ENCODE measurements around the gene ALKBH7.

ALKBH7 gene

GRCh38 chr19:6362351-6362801 is 10.2 kb upstream of the ALKBH7 start:
- DNase-seq (ENCODE audit: low read depth in 2 of 3, low spot score in 2 of 3) = no peak

- no peak for DNase-seq (ENCODE audit: low read depth in 2 of 3, low spot score in 2 of 3)
These were observed 8.2 kb upstream of the ALKBH7 start for GRCh38 chr19:6364353-6364752.

DNA sequence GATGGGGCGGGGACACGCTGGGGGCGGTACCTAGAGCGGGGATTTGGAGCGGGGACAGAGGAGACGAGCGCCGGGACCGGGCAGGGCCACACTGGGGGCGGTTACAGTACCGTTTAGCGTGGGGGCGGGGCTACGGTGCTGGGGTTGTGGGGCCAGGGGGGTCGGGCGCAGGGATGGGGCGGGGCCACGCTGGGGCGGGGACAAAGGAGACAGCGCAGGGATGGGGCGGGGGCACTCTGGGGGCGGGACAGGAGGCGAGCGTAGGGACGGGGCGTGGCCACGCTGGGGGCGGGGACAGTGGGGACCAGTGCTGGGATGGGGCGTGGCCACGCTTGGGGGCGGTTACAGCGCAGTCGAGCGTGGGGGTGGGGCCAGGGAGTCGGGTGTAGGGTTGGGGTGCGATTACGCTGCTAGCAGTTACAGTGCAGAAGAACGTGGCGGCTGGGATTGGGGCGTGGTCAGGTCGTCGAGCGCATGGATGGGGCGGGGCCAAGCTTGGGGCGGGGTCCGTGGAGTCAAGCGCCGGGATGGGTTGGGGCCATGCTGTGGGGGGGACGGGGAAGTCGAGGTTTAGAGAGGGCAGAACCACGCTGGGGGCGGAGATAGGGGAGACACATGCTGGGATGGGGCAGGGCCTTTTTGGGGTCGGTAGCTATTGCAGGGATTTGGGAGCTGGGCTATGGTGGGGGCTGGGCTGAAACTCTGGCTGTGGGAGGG is 660 bp downstream of the ALKBH7 start:
- peak; percentile 94 to 98 (median 97) for DNase-seq (ENCODE audit: low read depth in 2 of 3, low spot score in 2 of 3)

DNA sequence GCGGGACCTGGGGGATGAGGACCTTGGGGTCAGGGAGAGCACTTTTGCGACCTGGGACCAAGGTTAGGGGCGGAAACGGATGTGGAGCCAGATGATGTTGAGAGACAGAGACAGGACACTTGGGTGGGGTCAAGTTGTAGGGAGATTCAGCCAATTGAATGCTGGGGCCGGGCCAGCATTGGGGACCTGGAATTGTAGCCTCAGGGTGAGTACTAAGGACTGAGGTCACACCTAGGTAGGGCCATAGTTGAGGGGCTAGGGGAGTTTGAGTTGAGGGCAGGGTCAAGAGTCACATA is 1.2 kb downstream of the ALKBH7 start:
- no peak for DNase-seq (ENCODE audit: low read depth in 2 of 3, low spot score in 2 of 3)

GRCh38 chr19:6374161-6374709 is 1.6 kb downstream of the ALKBH7 start:
- DNase-seq (ENCODE audit: low read depth in 2 of 3, low spot score in 2 of 3) = no peak

DNA sequence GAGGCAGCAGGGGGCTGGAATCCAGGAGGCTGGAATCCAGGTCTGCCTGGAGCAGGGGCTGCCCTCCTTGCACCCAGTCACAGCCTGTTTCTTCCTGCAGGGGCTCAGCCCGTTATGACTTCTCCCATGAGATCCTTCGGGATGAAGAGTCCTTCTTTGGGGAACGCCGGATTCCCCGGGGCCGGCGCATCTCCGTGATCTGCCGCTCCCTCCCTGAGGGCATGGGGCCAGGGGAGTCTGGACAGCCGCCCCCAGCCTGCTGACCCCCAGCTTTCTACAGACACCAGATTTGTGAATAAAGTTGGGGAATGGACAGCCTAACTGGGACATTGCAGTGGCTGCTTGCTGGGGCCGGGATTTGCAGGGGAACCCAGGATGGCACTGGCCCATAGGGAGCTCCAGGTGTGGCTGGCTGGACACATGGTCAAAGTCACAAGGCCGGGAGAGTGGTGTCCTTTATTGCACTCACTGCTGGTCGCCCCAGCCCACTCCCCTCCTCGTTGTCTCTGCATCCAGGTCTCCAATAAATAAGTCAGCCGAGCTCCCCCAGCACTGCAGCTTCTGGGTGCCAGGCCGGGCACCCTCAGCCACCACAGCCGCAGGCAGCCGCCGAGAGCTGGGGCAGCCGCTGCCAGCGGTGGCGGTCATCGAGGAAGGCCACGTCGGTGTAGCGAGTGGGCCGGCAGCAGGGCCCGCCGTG is 2.3 kb downstream of the ALKBH7 start:
- DNase-seq (ENCODE audit: low read depth in 2 of 3, low spot score in 2 of 3) = no peak

- no peak for DNase-seq (ENCODE audit: low read depth in 2 of 3, low spot score in 2 of 3)
These were observed 2.9 kb downstream of the ALKBH7 start, which contains the start of gene PSPN for GRCh38 chr19:6375411-6376010. TSS of gene PSPN (minus strand) at chr19:6375933. CDS start at chr19:6375849, 84 bp downstream.

GRCh38 chr19:6376512-6377190 is 4.1 kb downstream of the ALKBH7 start:
- DNase-seq (ENCODE audit: low read depth in 2 of 3, low spot score in 2 of 3) = no peak

DNA sequence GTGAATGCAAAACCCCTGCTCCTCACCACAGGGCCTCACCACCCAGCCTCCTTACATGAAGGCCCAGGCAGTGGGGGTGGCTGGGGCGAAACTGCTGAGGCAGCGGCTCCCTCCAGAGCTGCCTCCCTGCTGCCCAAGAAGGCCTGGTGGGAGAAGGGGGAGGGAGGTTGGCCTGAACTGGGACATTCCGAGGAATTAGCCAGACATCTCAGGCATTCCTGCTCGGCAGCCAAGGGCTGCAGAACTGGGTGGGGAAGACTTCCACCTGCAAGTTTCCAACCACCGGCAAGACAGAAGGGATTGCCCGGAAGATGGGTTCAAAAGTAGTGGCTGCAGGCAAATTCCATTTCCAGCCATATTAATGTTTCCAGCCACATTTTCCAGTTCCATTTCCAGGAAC is 5.4 kb downstream of the ALKBH7 start:
- DNase-seq (ENCODE audit: low read depth in 2 of 3, low spot score in 2 of 3) = no peak

DNA sequence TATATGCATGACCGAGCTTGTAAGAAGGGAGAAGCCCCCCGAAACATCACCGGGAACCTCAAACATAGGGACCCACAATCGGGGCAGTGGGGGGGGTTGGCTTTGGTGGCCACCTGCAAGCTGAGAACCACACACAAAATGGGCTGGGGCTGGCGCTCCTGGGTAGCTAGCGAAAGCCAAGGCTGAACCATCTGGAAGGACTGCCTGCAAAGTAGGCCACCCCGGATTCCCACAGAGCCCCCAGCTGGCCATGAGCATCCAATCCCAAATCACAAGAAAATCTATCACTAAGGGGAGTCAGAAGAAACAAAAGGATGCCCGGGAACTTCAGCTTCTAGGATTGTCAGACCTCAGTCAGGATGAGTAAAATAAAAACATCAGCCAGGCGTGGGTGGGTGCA is 5.9 kb downstream of the ALKBH7 start:
- DNase-seq (ENCODE audit: low read depth in 2 of 3, low spot score in 2 of 3) = no peak

DNA sequence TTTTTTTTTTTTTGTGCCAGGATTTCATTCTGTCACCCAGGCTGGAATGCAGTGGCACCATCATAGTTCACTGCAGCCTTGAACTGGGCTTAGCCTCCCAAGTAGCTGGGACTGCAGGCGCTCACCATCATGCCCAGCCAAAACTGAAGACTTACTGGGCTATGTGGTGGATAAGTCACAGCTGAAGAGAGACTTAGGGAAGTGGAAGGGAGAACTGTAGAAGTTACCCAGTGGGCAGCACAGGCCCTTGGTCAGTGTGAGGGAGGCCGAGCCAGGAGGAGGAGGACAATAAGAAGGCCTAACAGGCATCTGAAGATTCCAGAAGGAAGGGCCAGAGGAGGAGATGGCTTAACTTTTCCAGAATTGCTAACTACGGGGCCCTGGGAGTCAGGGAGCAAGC is 7.2 kb downstream of the ALKBH7 start:
- no peak for DNase-seq (ENCODE audit: low read depth in 2 of 3, low spot score in 2 of 3)

GRCh38 chr19:6381030-6381750 is 8.6 kb downstream of the ALKBH7 start:
- DNase-seq (ENCODE audit: low read depth in 2 of 3, low spot score in 2 of 3) = no peak

- DNase-seq (ENCODE audit: low read depth in 2 of 3, low spot score in 2 of 3) = no peak
These were observed 10.6 kb downstream of the ALKBH7 start for GRCh38 chr19:6383188-6383587.

GRCh38 chr19:6384381-6384780 is 11.8 kb downstream of the ALKBH7 start:
- DNase-seq (ENCODE audit: low read depth in 2 of 3, low spot score in 2 of 3) = no peak

GRCh38 chr19:6387372-6387771 is 14.8 kb downstream of the ALKBH7 start:
- DNase-seq (ENCODE audit: low read depth in 2 of 3, low spot score in 2 of 3) = no peak

DNA sequence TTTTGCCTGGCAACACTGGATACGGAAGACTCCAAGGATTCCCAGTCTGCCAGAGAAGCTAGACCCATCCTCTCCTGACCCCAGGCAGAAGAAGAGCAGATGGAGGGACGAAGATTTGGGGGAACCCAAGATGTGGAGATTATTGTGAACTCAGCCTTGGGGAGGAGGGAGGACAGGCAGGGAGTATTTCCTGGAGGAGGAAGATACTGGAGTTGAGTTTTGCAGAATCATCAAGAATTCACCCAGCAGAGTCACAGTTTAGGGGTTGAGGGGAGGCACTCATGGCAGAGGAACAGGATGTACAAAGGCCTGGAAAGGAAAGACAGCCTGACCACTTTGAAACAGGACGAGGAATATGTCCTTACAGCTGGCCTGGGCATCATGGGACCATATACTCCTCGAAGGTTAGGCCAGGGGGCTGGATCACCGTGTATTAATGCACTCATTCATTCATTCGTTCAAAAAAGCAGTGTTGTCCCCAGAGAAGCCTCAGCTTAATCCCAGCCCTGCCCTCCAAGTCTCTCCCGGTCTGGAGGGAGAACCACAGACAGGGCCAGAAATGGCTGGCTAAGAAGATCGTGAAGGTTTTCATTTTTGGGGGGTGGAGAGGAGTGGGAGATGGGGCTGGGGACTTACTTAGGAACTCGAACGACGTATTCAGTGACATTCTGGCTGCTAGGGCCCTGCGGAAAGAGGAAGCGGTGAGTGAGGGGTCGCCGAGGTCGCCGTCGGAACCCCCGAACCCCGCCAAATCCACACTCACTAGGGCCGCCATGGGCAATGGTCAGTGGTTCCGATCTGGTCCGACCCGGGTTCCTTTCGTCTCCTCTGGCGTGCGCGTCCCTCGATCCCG is 19.9 kb downstream of the ALKBH7 start:
- no peak for DNase-seq (ENCODE audit: low read depth in 2 of 3, low spot score in 2 of 3)

DNA sequence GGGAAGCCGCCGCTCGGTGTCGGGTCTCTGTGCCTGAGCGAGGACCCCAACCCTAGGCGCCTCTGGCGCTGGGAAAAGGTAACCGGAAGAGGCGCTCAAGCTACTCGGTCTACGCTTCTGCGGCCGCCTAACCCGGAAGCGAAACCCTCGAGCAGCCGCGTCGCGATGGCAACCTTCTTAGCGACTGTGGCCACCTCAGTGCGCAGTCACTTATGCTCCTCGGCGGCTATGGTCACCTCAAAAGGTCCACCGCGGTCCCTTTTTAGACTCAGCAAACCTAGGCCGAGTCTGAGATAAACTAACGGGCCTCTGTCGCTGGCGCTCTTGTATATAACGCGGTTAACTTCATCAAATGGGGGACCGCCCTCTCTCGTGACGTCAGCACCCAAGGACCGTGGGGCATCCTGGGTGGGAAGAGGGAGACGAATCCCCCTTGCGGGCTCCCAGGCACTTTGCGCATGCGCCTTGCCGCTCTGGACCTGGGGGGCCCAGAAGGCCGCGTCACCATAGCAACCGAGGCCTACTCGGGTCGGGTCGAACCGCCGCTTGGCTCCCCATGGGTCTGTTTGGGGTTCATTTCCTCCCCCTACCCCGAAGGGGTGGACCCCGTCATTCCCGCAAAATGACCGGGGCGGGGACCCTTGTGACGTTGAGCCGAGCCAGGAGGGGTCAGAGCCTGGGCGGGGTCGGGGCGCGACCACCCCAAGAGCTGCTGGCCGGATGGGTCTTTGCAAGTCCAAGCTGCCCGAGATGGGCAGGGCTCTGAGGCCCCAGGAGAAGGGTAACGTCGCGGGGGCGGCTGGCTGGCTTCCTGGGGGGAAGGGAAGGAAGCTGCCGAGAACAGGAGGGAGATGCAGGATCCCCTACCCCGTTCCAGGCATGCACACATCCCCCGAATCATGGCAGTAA is 20.7 kb downstream of the ALKBH7 start, which contains the start of gene GTF2F1:
Gene GTF2F1 (minus strand): TSS at position 91 of the 909 bp plus-strand sequence. CDS start 169 bp downstream, outside the sequence.
- DNase-seq (ENCODE audit: low read depth in 2 of 3, low spot score in 2 of 3) = peak; percentile 92 to 95 (median 94)

GRCh38 chr19:6393983-6394412 is 21.4 kb downstream of the ALKBH7 start:
- DNase-seq (ENCODE audit: low read depth in 2 of 3, low spot score in 2 of 3) = no peak

DNA sequence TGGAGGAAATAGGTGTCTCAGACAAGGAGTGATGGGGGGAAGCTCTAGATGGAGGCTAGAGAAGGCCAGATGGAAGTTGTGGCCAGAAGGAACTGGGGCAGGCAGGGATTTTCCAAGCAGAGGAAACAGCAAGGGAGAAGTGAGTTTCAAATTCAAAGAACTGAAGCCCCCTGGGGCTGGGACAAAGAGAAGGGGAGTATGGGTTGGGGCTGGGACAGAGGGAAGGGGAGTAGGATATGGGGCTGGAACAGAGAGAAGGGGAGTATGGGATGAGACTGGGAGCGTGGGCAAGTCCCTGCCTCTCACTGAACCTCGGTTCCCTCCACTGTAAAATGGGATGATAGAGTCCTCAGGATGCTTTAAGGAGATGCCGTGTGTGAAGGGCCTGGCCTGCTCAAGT is 22.2 kb downstream of the ALKBH7 start:
- no peak for DNase-seq (ENCODE audit: low read depth in 2 of 3, low spot score in 2 of 3)

Measured in activated CD8-positive, alpha-beta memory T cell treated with anti-CD3 and anti-CD28 coated beads for 48 hours (primary cell).